Left ventricle myocardium inferior (tissue), 1 donor: ENCODE data around the gene SDC4. TPM values are rescaled to one million over a fixed set of nuclear protein-coding genes. Genes with fewer than 3 reads are reported as not detected.

Source experiments
- DNase-seq: peaks from one replicate; pipeline ENCODE4 v3.0.0-alpha.2; 2020
- H3K27ac ChIP-seq: fragments of 200-600 bp; replicated peaks from 2 replicates; pipeline ENCODE4 v1.8.0; 2021
- H3K27me3 ChIP-seq: fragments of 200-600 bp; 2 replicates; pipeline ENCODE4 v1.8.0; 2021; ENCODE audit warnings: low read depth
- H3K36me3 ChIP-seq: fragments of 200-600 bp; 2 replicates; pipeline ENCODE4 v1.8.0; 2021
- H3K4me1 ChIP-seq: fragments of 200-600 bp; 2 replicates; pipeline ENCODE4 v1.8.0; 2021
- H3K4me3 ChIP-seq: fragments of 200-600 bp; 2 replicates; pipeline ENCODE4 v1.8.0; 2021; ENCODE audit warnings: mild to moderate bottlenecking, moderate library complexity
- H3K9me3 ChIP-seq: fragments of 200-600 bp; replicated peaks from 2 replicates; pipeline ENCODE4 v1.8.0; 2021
- intact Hi-C: fragments of 100-400 bp; cut with micrococcal nuclease; formaldehyde crosslinking; loops from one replicate; pipeline ENCODE4 v1.11.0; 2022
- total RNA-seq: library from RNA; stranded (reverse); fragmentation: NEBNext Ultra II Directional; extraction: Animal tissue kit (Norgen Biotek cat#: 25700); gene quantifications from one replicate; pipeline ENCODE4 v1.2.1, GENCODE V29; 2021
- TF ChIP-seq, protein P1 (sequence below): fragments of 200-600 bp; IDR thresholded peaks from 2 replicates; pipeline ENCODE4 v1.8.0; 2021; ENCODE audit warnings: antibody characterized with exemption, mild to moderate bottlenecking, borderline replicate concordance
- donor health status: DM: no; HTN: yes; CAD: no; lungs with severe emphysema.

SDC4 gene
- total RNA-seq, 1 donor from 2014 or later = 77.4 TPM

DNA sequence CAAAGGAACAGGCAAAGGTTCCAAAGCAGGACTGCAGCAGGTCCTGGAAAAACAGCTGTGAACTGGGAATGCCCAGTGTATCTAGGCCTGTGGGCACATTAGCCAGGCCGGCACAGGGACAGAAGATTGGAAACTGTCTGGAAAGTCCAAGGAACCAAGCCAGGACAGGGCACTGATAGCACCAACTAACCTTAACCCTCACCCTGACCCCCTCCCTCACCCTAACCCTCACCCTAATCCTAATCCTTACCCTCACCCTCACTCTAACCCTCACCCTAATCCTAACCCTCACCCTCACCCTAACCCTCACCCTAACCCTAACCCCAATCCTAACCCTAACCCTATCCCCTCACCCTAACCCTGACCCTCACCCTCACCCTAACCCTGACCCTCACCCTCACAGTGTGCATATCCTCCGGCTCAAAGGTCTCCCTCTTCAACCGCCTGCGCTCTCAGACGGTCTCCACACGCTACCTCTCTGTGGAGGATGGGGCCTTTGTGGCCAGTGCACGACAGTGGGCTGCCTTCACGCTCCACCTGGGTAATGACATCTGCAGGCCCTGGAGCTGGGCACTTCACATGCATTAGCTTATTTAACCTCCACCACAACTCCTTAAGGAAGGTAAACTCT lies 35.0 kb downstream of the SDC4 start:
- intact Hi-C loops = no loop called here
- Histone ChIP-seq H3K9me3 (no peaks in the 10 kb centered on the region), H3K4me3 (no peak overlapping the region), H3K36me3 (no peaks in the 10 kb centered on the region), H3K27ac (no peak overlapping the region), H3K4me1 (no peaks in the 10 kb centered on the region), H3K27me3 (peaks cover 94% of the 10 kb centered on the region)
- TF ChIP-seq, protein P1, sequence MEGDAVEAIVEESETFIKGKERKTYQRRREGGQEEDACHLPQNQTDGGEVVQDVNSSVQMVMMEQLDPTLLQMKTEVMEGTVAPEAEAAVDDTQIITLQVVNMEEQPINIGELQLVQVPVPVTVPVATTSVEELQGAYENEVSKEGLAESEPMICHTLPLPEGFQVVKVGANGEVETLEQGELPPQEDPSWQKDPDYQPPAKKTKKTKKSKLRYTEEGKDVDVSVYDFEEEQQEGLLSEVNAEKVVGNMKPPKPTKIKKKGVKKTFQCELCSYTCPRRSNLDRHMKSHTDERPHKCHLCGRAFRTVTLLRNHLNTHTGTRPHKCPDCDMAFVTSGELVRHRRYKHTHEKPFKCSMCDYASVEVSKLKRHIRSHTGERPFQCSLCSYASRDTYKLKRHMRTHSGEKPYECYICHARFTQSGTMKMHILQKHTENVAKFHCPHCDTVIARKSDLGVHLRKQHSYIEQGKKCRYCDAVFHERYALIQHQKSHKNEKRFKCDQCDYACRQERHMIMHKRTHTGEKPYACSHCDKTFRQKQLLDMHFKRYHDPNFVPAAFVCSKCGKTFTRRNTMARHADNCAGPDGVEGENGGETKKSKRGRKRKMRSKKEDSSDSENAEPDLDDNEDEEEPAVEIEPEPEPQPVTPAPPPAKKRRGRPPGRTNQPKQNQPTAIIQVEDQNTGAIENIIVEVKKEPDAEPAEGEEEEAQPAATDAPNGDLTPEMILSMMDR = no peak
- no peak for DNase-seq

DNA sequence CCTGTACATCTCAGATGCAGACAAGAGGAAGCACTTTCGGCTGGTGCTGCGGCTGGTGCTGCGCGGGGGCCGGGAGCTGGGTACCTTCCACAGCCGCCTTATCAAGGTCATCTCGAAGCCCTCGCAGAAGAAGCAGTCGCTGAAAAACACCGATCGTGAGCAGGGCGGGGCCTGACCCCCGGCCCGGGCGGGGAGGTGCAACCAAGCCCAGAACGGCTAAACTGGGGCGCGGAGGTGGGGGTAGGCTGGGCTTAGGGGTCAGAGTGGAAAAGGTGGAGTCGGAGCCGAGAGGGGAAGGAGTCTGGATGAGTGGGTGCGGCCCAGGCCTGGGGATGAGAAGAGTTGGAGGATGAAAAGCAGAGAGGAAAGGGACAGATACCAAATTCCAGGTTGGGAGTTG lies 36.0 kb downstream of the SDC4 start:
- Histone ChIP-seq H3K4me1 (no peaks in the 10 kb centered on the region), H3K36me3 (no peaks in the 10 kb centered on the region), H3K27ac (no peak overlapping the region), H3K27me3 (peaks cover 94% of the 10 kb centered on the region), H3K4me3 (no peak overlapping the region), H3K9me3 (no peaks in the 10 kb centered on the region)
- TF ChIP-seq, protein P1 = no peak
- intact Hi-C loops = no loop called here
- DNase-seq = no peak

DNA sequence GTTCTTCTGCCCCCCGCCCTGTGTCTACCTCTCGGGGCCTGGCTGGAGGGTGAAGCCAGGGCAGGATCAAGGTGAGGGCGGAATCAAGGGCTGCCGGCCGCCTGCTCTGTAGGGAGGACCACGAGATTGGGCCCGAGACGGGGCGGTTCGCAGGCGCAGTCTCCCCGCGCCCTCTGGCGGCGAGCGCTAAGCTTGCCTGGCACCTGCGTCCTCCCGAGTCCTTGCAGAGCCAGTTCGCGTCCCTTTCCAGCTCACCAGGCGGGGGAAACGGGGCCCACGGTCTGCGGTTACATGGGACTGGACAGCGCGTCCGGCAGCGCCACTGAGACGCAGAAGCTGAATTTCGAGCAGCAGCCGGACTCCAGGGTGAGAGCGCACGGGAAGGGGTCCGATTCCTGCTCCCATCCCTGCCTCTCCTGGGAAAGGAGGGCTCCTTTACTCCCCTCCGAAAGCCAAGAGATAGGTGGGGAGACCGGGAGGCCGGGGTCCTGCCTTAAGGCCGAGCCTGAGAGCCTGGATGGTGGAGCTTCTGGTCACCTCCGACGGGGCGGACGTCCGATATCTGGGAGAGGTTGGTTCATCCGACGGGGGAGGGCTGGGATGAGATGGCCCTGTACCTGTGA lies 36.5 kb downstream of the SDC4 start:
- Histone ChIP-seq H3K36me3 (no peaks in the 10 kb centered on the region), H3K9me3 (no peaks in the 10 kb centered on the region), H3K4me3 (no peak overlapping the region), H3K27ac (no peak overlapping the region), H3K27me3 (peaks cover 94% of the 10 kb centered on the region), H3K4me1 (no peaks in the 10 kb centered on the region)
- intact Hi-C loops = no loop called here
- TF ChIP-seq, protein P1 = peak; percentile 76
- DNase-seq = peak; percentile 40

DNA sequence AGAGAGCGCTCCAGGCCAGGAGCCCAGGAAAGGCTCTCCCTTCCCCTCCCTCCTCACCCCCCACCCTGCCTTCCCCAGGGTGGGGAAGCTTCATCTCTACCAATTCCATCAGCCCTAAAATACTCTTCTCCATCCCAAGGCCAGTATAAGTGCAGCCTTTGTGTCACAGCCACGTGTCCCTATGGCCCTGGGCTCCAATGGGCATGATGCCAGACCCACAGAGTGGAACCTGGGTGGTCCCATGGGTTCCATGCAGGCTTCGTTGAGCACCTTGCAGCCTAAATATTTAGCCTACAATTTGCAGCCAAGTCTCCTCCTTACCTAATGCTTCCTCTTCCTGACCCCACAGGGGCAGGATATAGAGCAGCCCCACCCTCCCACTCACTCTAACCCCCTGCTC lies 39.1 kb downstream of the SDC4 start:
- no peak for DNase-seq
- H3K27me3 ChIP-seq = peaks cover 94% of the 10 kb centered on the region
- H3K36me3 ChIP-seq = no peaks in the 10 kb centered on the region
- no peak overlapping the region for H3K27ac ChIP-seq
- no peak overlapping the region for H3K4me3 ChIP-seq
- TF ChIP-seq, protein P1 = no peak
- intact Hi-C loops = no loop called here
- no peaks in the 10 kb centered on the region for H3K9me3 ChIP-seq
- H3K4me1 ChIP-seq = peaks cover 4% of the 10 kb centered on the region

DNA sequence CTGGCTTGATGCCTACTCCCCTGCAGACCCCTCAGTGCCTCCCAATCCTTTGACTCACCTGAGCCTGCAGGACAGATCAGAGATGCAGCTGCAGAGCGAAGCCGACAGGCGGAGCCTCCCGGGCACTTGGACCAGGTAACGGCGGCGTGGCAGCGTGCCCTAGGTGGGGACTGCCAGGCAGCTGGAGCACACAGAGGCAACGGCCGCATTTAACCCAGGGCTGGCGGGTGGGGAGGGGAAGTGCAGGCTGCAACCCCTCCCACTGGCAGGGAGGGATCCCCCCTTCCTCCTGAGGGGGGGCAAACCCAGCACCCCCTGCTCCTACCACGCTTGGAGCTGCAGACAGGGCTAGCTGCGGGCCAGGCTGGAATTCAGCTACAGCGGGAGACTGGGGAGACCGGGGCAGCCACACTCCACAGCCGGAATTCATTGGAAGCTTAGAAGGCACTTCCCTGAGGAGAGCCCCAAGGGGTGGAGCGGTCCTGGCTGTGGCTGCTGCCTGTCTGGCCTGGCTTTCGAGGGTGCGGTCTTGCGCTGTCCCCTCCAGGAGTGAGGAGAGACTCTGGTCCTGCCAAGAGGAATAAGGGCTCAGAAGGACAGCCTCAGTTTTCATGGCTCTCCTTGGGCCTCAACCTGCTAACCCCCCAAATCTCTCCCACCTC lies 40.0 kb downstream of the SDC4 start, which contains the start of gene MATN4:
Gene MATN4, minus strand, starts transcription at position 183 of the 662 bp plus-strand sequence. CDS start 2,717 bp downstream, outside the sequence.
- H3K4me3 ChIP-seq = no peak within 1 kb of the TSS
- peaks cover 4% of the 10 kb centered on the region for H3K4me1 ChIP-seq
- no peaks in the 10 kb centered on the region for H3K9me3 ChIP-seq
- H3K36me3 ChIP-seq = no peaks in the 10 kb centered on the region
- peaks cover 94% of the 10 kb centered on the region for H3K27me3 ChIP-seq
- H3K27ac ChIP-seq = no peak within 1 kb of the TSS
- intact Hi-C loops = no loop called here
- no peak for DNase-seq
- TF ChIP-seq, protein P1 = peak; percentile 33
